Mucosa of stomach (tissue), 1 donor: Measurements from ENCODE around the gene CEP20.

ENCODE experiments used
- H3K27me3 ChIP-seq: one replicate; pipeline ENCODE4 v1.7.0; 2013; ENCODE audit warnings: mild to moderate bottlenecking, low read length; ENCODE audit not compliant: control insufficient read depth, insufficient read depth
- H3K36me3 ChIP-seq: one replicate; pipeline ENCODE4 v1.7.0; 2013; ENCODE audit warnings: low read length; ENCODE audit not compliant: control insufficient read depth, insufficient read depth
- H3K4me1 ChIP-seq: one replicate; pipeline ENCODE4 v1.7.0; 2013; ENCODE audit warnings: mild to moderate bottlenecking, low read length; ENCODE audit not compliant: control insufficient read depth, insufficient read depth
- H3K4me3 ChIP-seq: one replicate; pipeline ENCODE4 v1.7.0; 2013; ENCODE audit warnings: low read length
- H3K9ac ChIP-seq: one replicate; pipeline ENCODE4 v1.7.0; 2013; ENCODE audit warnings: mild to moderate bottlenecking, low read length, moderate library complexity
- H3K9me3 ChIP-seq: one replicate; pipeline ENCODE4 v1.7.0; 2013; ENCODE audit warnings: mild to moderate bottlenecking, low read length, moderate library complexity; ENCODE audit not compliant: control insufficient read depth
- donor health status: Pancreatic carcinoma.

Gene CEP20

GRCh38 chr16:15819046-15819445 lies 69.4 kb downstream of the CEP20 start:
- no peak overlapping the region for H3K9ac ChIP-seq
- H3K4me1 ChIP-seq = no peaks in the 10 kb centered on the region
- no peaks in the 10 kb centered on the region for H3K9me3 ChIP-seq
- no peaks in the 10 kb centered on the region for H3K36me3 ChIP-seq
- H3K27me3 ChIP-seq = peaks cover 3% of the 10 kb centered on the region
- H3K4me3 ChIP-seq = no peak overlapping the region

GRCh38 chr16:15817446-15817845 lies 71.0 kb downstream of the CEP20 start:
- no peaks in the 10 kb centered on the region for H3K36me3 ChIP-seq
- peaks cover 6% of the 10 kb centered on the region for H3K27me3 ChIP-seq
- H3K4me1 ChIP-seq = no peaks in the 10 kb centered on the region
- H3K9ac ChIP-seq = no peak overlapping the region
- no peak overlapping the region for H3K4me3 ChIP-seq
- no peaks in the 10 kb centered on the region for H3K9me3 ChIP-seq

GRCh38 chr16:15816228-15816627 lies 72.2 kb downstream of the CEP20 start:
- Histone ChIP-seq H3K9ac (no peak overlapping the region), H3K9me3 (no peaks in the 10 kb centered on the region), H3K36me3 (no peaks in the 10 kb centered on the region), H3K4me3 (no peak overlapping the region), H3K27me3 (peaks cover 6% of the 10 kb centered on the region), H3K4me1 (peaks cover 7% of the 10 kb centered on the region)
